Measurements from ENCODE around the gene SORD.
A peak's percentile ranks its signal among the peaks of the same experiment; 100 is the strongest.

GRCh38 chr15:45022871-45023658 lies at the start of gene SORD:
- TF ChIP-seq CTCF (IDR thresholded peaks at IDR 0.05) (no peak), POLR2AphosphoS5 (IDR thresholded peaks at IDR 0.05) (peak; percentile 8 to 68 (median 48))
